Measurements from ENCODE around the gene CRB2.

GRCh38 chr9:123335193-123335985, 20.6 kb upstream of the CRB2 start:
- TF ChIP-seq CTCF (IDR thresholded peaks at IDR 0.05; ENCODE audit: extremely low read depth in 1 of 2, insufficient read depth in 1 of 2, low read depth in 1 of 2, low read length in 2 of 2) (no peak), MYC (IDR thresholded peaks at IDR 0.05; ENCODE audit: low read depth, low read length) (no peak), POLR2AphosphoS5 (IDR thresholded peaks at IDR 0.05; ENCODE audit: insufficient read depth, low read depth, low read length) (no peak), POLR2A (IDR thresholded peaks at IDR 0.05; ENCODE audit: low read depth, low read length) (no peak), MAX (IDR thresholded peaks at IDR 0.05; ENCODE audit: insufficient read depth, insufficient read length) (no peak), EZH2 (IDR thresholded peaks at IDR 0.05; ENCODE audit: borderline replicate concordance, low read depth, low read length, severe bottlenecking) (no peak), FOS (IDR thresholded peaks at IDR 0.05; ENCODE audit: borderline replicate concordance, insufficient read depth, low read length) (no peak)
